Measurements from ENCODE around the gene CPXM2. TPM values are rescaled to one million over a fixed set of nuclear protein-coding genes. Genes with fewer than 3 reads are reported as not detected.

The CPXM2 gene
- total RNA-seq, 1 experiment from 2014 or later: not detected

GRCh38 chr10:123906296-123906695 lies 14.7 kb upstream of the CPXM2 start:
- no peaks in the 10 kb centered on the region for H3K9me3 Mint-ChIP-seq (ENCODE audit: unreplicated experiment)
- intact Hi-C loops (cut with micrococcal nuclease): no loop called here
- CTCF ChIA-PET: no interaction called here

GRCh38 chr10:123904834-123905409 lies 13.3 kb upstream of the CPXM2 start:
- CTCF ChIA-PET: interaction anchor here (0.6 kb wide), 1 partner anchor 141 kb away, joined by 3 read pairs; no protein-coding TSS in a partner anchor
- peaks cover 77% of the 10 kb centered on the region for H3K27me3 Mint-ChIP-seq (ENCODE audit: insufficient read depth, unreplicated experiment)
- BruUV-seq (replicated peaks): no TSS peak

More at GRCh38 chr10:123906296-123906695, 14.7 kb upstream of the CPXM2 start:
- Mint-ChIP-seq H3K4me3 (ENCODE audit: unreplicated experiment) (no peak overlapping the region), H3K27ac (ENCODE audit: low read depth, unreplicated experiment) (no peak overlapping the region), H3K36me3 (ENCODE audit: insufficient read depth, unreplicated experiment) (no peaks in the 10 kb centered on the region), H3K4me1 (ENCODE audit: insufficient read depth, unreplicated experiment) (no peaks in the 10 kb centered on the region), H3K27me3 (ENCODE audit: insufficient read depth, unreplicated experiment) (peaks cover 77% of the 10 kb centered on the region)
- no TSS peak for BruUV-seq (replicated peaks)
- no peak for DNase-seq (ENCODE audit: unreplicated experiment)
- POLR2A ChIA-PET: no interaction called here
- TF ChIP-seq CTCF (IDR thresholded peaks at IDR 0.05; ENCODE audit: unreplicated experiment): no peak

GRCh38 chr10:123903621-123904020 lies 12.0 kb upstream of the CPXM2 start:
- no peak overlapping the region for H3K4me3 Mint-ChIP-seq (ENCODE audit: unreplicated experiment)

More at GRCh38 chr10:123904834-123905409, 13.3 kb upstream of the CPXM2 start:
- POLR2A ChIA-PET: no interaction called here
- H3K27ac Mint-ChIP-seq (ENCODE audit: low read depth, unreplicated experiment): no peak overlapping the region
- no peak for TF ChIP-seq CTCF (IDR thresholded peaks at IDR 0.05; ENCODE audit: unreplicated experiment)
- DNase-seq (ENCODE audit: unreplicated experiment): no peak
- H3K9me3 Mint-ChIP-seq (ENCODE audit: unreplicated experiment): no peaks in the 10 kb centered on the region
- no peaks in the 10 kb centered on the region for H3K36me3 Mint-ChIP-seq (ENCODE audit: insufficient read depth, unreplicated experiment)
- H3K4me1 Mint-ChIP-seq (ENCODE audit: insufficient read depth, unreplicated experiment): no peaks in the 10 kb centered on the region
- H3K4me3 Mint-ChIP-seq (ENCODE audit: unreplicated experiment): no peak overlapping the region
- intact Hi-C loops (cut with micrococcal nuclease): no loop called here

GRCh38 chr10:123901621-123902020 lies 10.0 kb upstream of the CPXM2 start:
- no peak for DNase-seq (ENCODE audit: unreplicated experiment)
- POLR2A ChIA-PET: no interaction called here
- intact Hi-C loops (cut with micrococcal nuclease): no loop called here
- H3K4me3 Mint-ChIP-seq (ENCODE audit: unreplicated experiment): no peak overlapping the region
- no peak for TF ChIP-seq CTCF (IDR thresholded peaks at IDR 0.05; ENCODE audit: unreplicated experiment)
- no peaks in the 10 kb centered on the region for H3K9me3 Mint-ChIP-seq (ENCODE audit: unreplicated experiment)
- peaks cover 6% of the 10 kb centered on the region for H3K36me3 Mint-ChIP-seq (ENCODE audit: insufficient read depth, unreplicated experiment)
- H3K27me3 Mint-ChIP-seq (ENCODE audit: insufficient read depth, unreplicated experiment): peaks cover 56% of the 10 kb centered on the region
- no TSS peak for BruUV-seq (replicated peaks)
- H3K4me1 Mint-ChIP-seq (ENCODE audit: insufficient read depth, unreplicated experiment): no peaks in the 10 kb centered on the region
- H3K27ac Mint-ChIP-seq (ENCODE audit: low read depth, unreplicated experiment): no peak overlapping the region
- CTCF ChIA-PET: interaction anchor here (1.1 kb wide), 1 partner anchor 12 kb away, joined by 3 read pairs; no protein-coding TSS in a partner anchor

More at GRCh38 chr10:123903621-123904020, 12.0 kb upstream of the CPXM2 start:
- Mint-ChIP-seq H3K27me3 (ENCODE audit: insufficient read depth, unreplicated experiment) (peaks cover 75% of the 10 kb centered on the region), H3K4me1 (ENCODE audit: insufficient read depth, unreplicated experiment) (no peaks in the 10 kb centered on the region), H3K9me3 (ENCODE audit: unreplicated experiment) (no peaks in the 10 kb centered on the region), H3K36me3 (ENCODE audit: insufficient read depth, unreplicated experiment) (no peaks in the 10 kb centered on the region), H3K27ac (ENCODE audit: low read depth, unreplicated experiment) (no peak overlapping the region)
- no peak for TF ChIP-seq CTCF (IDR thresholded peaks at IDR 0.05; ENCODE audit: unreplicated experiment)
- no TSS peak for BruUV-seq (replicated peaks)
- no peak for DNase-seq (ENCODE audit: unreplicated experiment)
- intact Hi-C loops (cut with micrococcal nuclease): no loop called here
- ChIA-PET POLR2A (no interaction called here), CTCF (no interaction called here)
